HepG2 (cell line): Measurements from ENCODE around the gene LRRC74B. TPM values are rescaled to one million over a fixed set of nuclear protein-coding genes. Genes with fewer than 3 reads are reported as not detected.
A peak's percentile ranks its signal among the peaks of the same experiment; 100 is the strongest.

Source experiments
- ATAC-seq: fragments of 200-7000 bp; cut with Tn5 transposase; 3 replicates; pipeline ENCODE4 v1.9.1; 2020; ENCODE audit warnings: mild to moderate bottlenecking, moderate library complexity
- BruUV-seq: library from RNA; stranded (reverse); fragments of 400-500 nt; replicated peaks from 2 replicates; lab custom pipeline; 2021; lab: Mats Ljungman, UMichigan
- CTCF ChIA-PET: fragments of 300-600 bp; formaldehyde crosslinking; extraction: SDS; loops from one replicate; lab custom pipeline; 2021; ENCODE audit warnings: low total read pairs, inconsistent platforms, low intra/inter-chr PET ratio; lab: Yijun Ruan, JAX
- POLR2A ChIA-PET: fragments of 350-600 bp; sonication (Branson Sonifier 250); formaldehyde crosslinking; loops from one replicate; lab custom pipeline; 2020; ENCODE audit warnings: antibody characterized with exemption, inconsistent platforms; lab: Yijun Ruan, JAX
- DNase-seq: peaks from one replicate; pipeline ENCODE4 v3.0.0-alpha.2; 2015; ENCODE audit warnings: low spot score
- FAIRE-seq: peaks from 3 replicates; lab custom pipeline; 2011; peaks lifted over from hg19 to GRCh38; lab: Jason Lieb, UNC
- H2AFZ ChIP-seq: one replicate; pipeline ENCODE4 v1.6.1; 2011; ENCODE audit warnings: low read length, inconsistent platforms
- H3K27ac ChIP-seq: fragments of 300-600 bp; 3 replicates; pipeline ENCODE4 v1.8.0; 2011; ENCODE audit warnings: mixed run types, mild to moderate bottlenecking, mixed read lengths, low read length, inconsistent platforms; ENCODE audit not compliant: insufficient read depth; ENCODE audit errors: extremely low read length
- H3K27me3 ChIP-seq, 2 experiments: fragments of 200-600 bp in 1 of 2; 2 replicates in 1 of 2; 3 replicates in 1 of 2; pipeline versions ENCODE4 v1.6.0 to v1.8.0; 2011; ENCODE audit warnings: low read length in 2 of 2, mild to moderate bottlenecking in 2 of 2, moderate library complexity in 2 of 2, inconsistent platforms in 1 of 2; ENCODE audit not compliant: insufficient read depth in 2 of 2, control insufficient read depth in 1 of 2
- H3K36me3 ChIP-seq, 2 experiments: fragments of 200-600 bp in 1 of 2; replicated peaks in 1 of 2; 2 replicates in 1 of 2; 3 replicates in 1 of 2; pipeline versions ENCODE4 v1.5.1 to v1.8.0; 2011; ENCODE audit warnings: low read length in 2 of 2, inconsistent platforms in 1 of 2; ENCODE audit not compliant: insufficient read depth in 2 of 2, control insufficient read depth in 1 of 2
- H3K4me1 ChIP-seq: 2 replicates; pipeline ENCODE4 v1.5.1; 2012; ENCODE audit warnings: low read length, inconsistent platforms; ENCODE audit not compliant: insufficient read depth
- H3K4me2 ChIP-seq: 2 replicates; pipeline ENCODE4 v1.6.0; 2011; ENCODE audit warnings: low read depth, low read length, inconsistent platforms
- H3K4me3 ChIP-seq, 3 experiments: fragments of 200-600 bp in 1 of 3; sonication (generic), shearing (Covaris generic) in 1 of 3; replicated peaks in 1 of 3; 2 replicates each; pipeline ENCODE4 v1.5.1; 2011 to 2016; ENCODE audit warnings: low read length in 3 of 3, inconsistent platforms in 2 of 3, low read depth in 2 of 3, mild to moderate bottlenecking in 2 of 3, control low read depth in 1 of 3, mixed read lengths in 1 of 3; ENCODE audit not compliant: insufficient read depth in 1 of 3
- H3K79me2 ChIP-seq: one replicate; pipeline ENCODE4 v1.6.1; 2011; ENCODE audit warnings: low read length, inconsistent platforms; ENCODE audit not compliant: insufficient read depth
- H3K9ac ChIP-seq: 2 replicates; pipeline ENCODE4 v1.6.0; 2011; ENCODE audit warnings: mild to moderate bottlenecking, low read depth, low read length, inconsistent platforms; ENCODE audit not compliant: insufficient read depth
- H3K9me3 ChIP-seq: 2 replicates; pipeline ENCODE4 v1.5.1; 2012; ENCODE audit warnings: mild to moderate bottlenecking, low read length
- H4K20me1 ChIP-seq: 2 replicates; pipeline ENCODE4 v1.6.0; 2011; ENCODE audit warnings: inconsistent platforms, mild to moderate bottlenecking, low read length, moderate library complexity; ENCODE audit not compliant: insufficient read depth
- HMG20B ChIP-seq: conservative IDR thresholded peaks from 2 replicates; pipeline ENCODE4 v1.6.1; 2016; ENCODE audit warnings: missing genetic modification reagents, missing compliant biosample characterization
- NFIB ChIP-seq: sonication (generic); formaldehyde crosslinking; IDR thresholded peaks from 2 replicates; pipeline ENCODE4 v1.9.0; 2021; ENCODE audit warnings: missing genetic modification reagents, mild to moderate bottlenecking, borderline replicate concordance
- PITX1 ChIP-seq: sonication (generic); formaldehyde crosslinking; IDR thresholded peaks from 2 replicates; pipeline ENCODE4 v1.5.1; 2020; ENCODE audit warnings: mild to moderate bottlenecking, missing genetic modification reagents
- ZNF335 ChIP-seq: sonication (generic); formaldehyde crosslinking; IDR thresholded peaks from 2 replicates; pipeline ENCODE4 v1.4.0; 2020; ENCODE audit warnings: missing genetic modification reagents
- ZNF883 ChIP-seq: sonication (generic); formaldehyde crosslinking; IDR thresholded peaks from 2 replicates; pipeline ENCODE4 v1.5.1; 2020; ENCODE audit warnings: mild to moderate bottlenecking, missing genetic modification reagents; ENCODE audit errors: not compliant biosample characterization
- WGBS: methylation state at CpG from one replicate; pipeline ENCODE4 v1.1.6; 2017; ENCODE audit warnings: low lambda C conversion rate; 5-methylcytosine and 5-hydroxymethylcytosine counted together
- in situ Hi-C: cut with HindIII; loops from 2 replicates; pipeline ENCODE4 v1.10.0; 2017; ENCODE audit warnings: low pct_unique_long_range_greater_than_20kb; ENCODE audit not compliant: extremely low pct_ligation_motif_present
- intact Hi-C: fragments of 100-400 bp; cut with micrococcal nuclease; formaldehyde crosslinking; loops from one replicate; pipeline ENCODE4 v1.10.0; 2022; ENCODE audit not compliant: unreplicated experiment
- polyA plus RNA-seq, 8 experiments: library from polyadenylated mRNA; depleted of rRNA in 3 of 8; stranded (reverse) in 7 of 8; unstranded in 1 of 8; fragments of >200 nt; fragmentation: Illumina TruSeq in 4 of 8; extraction: Trizol in 4 of 8; gene quantifications; 2 replicates each; pipeline versions ENCODE4 v1.2.1 to v1.2.3, GENCODE V29; 2011 to 2016; ENCODE audit warnings: low read depth in 4 of 8, missing spikeins in 1 of 8, mixed read lengths in 1 of 8; ENCODE audit not compliant: insufficient read depth in 1 of 8
- total RNA-seq, 5 experiments: library from RNA; depleted of rRNA; stranded (reverse); fragments of >200 nt; fragmentation: Illumina TruSeq; extraction: Trizol; gene quantifications; 2 replicates each; pipeline ENCODE4 v1.2.3, GENCODE V29; 2016; ENCODE audit warnings: low read depth in 1 of 5
- TF ChIP-seq, protein P1 (sequence below): sonication (generic); formaldehyde crosslinking; IDR thresholded peaks from 2 replicates; pipeline ENCODE4 v1.4.0; 2020; ENCODE audit warnings: mild to moderate bottlenecking, missing genetic modification reagents, borderline replicate concordance
- TF ChIP-seq, protein P2 (sequence below): sonication (generic); formaldehyde crosslinking; IDR thresholded peaks from 2 replicates; pipeline ENCODE4 v1.8.0; 2022; ENCODE audit warnings: missing genetic modification reagents, mild to moderate bottlenecking, moderate library complexity, borderline replicate concordance
- TF ChIP-seq, protein P3 (sequence below): sonication (generic); formaldehyde crosslinking; IDR thresholded peaks from 2 replicates; pipeline ENCODE4 v1.9.0; 2021; ENCODE audit warnings: missing genetic modification reagents, borderline replicate concordance

The LRRC74B gene
- total and polyA plus RNA-seq, 2 of the 13 experiments (the other 11 are each of a cell fraction or from before 2014, with no cell fraction given), result not detected

DNA sequence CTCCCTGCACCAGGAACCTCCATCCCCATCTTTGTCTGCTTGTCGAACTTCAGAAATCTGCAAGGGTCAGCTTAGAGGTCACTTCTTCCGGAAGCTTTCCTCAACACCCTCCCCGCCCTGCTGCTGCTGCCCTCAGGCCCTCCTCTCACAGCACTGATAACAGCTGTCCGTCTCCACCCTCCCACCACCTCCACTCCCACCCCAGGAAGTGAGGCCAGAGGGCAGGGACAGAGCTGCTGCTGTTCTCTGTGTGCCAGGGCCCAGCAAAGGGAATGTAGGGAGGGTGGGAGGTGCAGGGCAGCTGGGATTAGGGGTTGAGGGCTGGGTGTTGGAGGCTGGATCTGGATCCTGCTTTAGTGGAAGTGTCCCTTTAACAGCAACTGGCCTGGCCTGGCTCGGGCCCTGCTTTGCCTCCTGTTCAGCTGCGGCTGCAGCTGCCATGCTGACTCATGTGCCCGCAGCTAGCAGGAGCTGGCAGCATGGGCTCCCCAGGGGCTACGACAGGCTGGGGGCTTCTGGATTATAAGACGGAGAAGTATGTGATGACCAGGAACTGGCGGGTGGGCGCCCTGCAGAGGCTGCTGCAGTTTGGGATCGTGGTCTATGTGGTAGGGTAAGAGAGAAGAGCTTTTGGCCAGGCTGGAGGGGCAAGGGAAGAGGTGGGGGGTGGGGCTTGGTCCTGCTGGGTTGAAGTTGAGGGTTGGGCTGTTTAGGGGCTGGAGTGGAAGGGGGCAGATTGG is 30.9 kb upstream of the LRRC74B start, which contains the start of gene P2RX6:
P2RX6 (plus strand) TSS at position 440 of the 740 bp plus-strand sequence; CDS start at position 450, 10 bp downstream.
- DNase-seq, result peak; percentile 78
- POLR2A ChIA-PET, result interaction anchor here (1.1 to 3.4 kb wide), 6 partner anchors 12 to 64 kb away, joined by 3 to 31 read pairs (median 5); partner anchors contain the start of genes LZTR1 and THAP7
- WGBS, result 15% methylated on average over 10 of the region's 12 CpGs
- Histone ChIP-seq H3K4me2 (peak within 1 kb of the TSS; percentile 85), H3K79me2 (no peaks in the 10 kb centered on the region), H3K27me3 (peaks cover 0 to 9% of the 10 kb centered on the region in 2 experiments; a peak in 1 of 5 replicates), H3K9ac (peak within 1 kb of the TSS; percentile 56), H2AFZ (no peak within 1 kb of the TSS), H3K4me3 (peak within 1 kb of the TSS; percentile 40 to 67 (median 45); a peak in 5 of 6 replicates), H3K36me3 (no peaks in the 10 kb centered on the region), H3K4me1 (peaks cover 51% of the 10 kb centered on the region), H3K9me3 (no peaks in the 10 kb centered on the region), H3K27ac (no peak within 1 kb of the TSS), H4K20me1 (no peaks in the 10 kb centered on the region)
- intact Hi-C loops (no loop called here), in situ Hi-C loops (no loop called here)
- BruUV-seq, result no TSS peak
- CTCF ChIA-PET, result no interaction called here
- FAIRE-seq, result peak; percentile 90
- ATAC-seq, result peak; percentile 91
- no peak for TF ChIP-seq HMG20B
- TF ChIP-seq NFIB, result no peak
- TF ChIP-seq, protein P1, sequence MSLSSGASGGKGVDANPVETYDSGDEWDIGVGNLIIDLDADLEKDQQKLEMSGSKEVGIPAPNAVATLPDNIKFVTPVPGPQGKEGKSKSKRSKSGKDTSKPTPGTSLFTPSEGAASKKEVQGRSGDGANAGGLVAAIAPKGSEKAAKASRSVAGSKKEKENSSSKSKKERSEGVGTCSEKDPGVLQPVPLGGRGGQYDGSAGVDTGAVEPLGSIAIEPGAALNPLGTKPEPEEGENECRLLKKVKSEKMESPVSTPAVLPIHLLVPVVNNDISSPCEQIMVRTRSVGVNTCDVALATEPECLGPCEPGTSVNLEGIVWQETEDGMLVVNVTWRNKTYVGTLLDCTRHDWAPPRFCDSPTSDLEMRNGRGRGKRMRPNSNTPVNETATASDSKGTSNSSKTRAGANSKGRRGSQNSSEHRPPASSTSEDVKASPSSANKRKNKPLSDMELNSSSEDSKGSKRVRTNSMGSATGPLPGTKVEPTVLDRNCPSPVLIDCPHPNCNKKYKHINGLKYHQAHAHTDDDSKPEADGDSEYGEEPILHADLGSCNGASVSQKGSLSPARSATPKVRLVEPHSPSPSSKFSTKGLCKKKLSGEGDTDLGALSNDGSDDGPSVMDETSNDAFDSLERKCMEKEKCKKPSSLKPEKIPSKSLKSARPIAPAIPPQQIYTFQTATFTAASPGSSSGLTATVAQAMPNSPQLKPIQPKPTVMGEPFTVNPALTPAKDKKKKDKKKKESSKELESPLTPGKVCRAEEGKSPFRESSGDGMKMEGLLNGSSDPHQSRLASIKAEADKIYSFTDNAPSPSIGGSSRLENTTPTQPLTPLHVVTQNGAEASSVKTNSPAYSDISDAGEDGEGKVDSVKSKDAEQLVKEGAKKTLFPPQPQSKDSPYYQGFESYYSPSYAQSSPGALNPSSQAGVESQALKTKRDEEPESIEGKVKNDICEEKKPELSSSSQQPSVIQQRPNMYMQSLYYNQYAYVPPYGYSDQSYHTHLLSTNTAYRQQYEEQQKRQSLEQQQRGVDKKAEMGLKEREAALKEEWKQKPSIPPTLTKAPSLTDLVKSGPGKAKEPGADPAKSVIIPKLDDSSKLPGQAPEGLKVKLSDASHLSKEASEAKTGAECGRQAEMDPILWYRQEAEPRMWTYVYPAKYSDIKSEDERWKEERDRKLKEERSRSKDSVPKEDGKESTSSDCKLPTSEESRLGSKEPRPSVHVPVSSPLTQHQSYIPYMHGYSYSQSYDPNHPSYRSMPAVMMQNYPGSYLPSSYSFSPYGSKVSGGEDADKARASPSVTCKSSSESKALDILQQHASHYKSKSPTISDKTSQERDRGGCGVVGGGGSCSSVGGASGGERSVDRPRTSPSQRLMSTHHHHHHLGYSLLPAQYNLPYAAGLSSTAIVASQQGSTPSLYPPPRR, result peak; percentile 24; the same call in 1 of the 2 replicates
- TF ChIP-seq ZNF883 (CRISPR knock-in tag), result no peak
- TF ChIP-seq PITX1 (CRISPR knock-in tag), result 0 out of 2 replicates have a peak, but pooled peaks have one; percentile 18
- TF ChIP-seq, protein P2, sequence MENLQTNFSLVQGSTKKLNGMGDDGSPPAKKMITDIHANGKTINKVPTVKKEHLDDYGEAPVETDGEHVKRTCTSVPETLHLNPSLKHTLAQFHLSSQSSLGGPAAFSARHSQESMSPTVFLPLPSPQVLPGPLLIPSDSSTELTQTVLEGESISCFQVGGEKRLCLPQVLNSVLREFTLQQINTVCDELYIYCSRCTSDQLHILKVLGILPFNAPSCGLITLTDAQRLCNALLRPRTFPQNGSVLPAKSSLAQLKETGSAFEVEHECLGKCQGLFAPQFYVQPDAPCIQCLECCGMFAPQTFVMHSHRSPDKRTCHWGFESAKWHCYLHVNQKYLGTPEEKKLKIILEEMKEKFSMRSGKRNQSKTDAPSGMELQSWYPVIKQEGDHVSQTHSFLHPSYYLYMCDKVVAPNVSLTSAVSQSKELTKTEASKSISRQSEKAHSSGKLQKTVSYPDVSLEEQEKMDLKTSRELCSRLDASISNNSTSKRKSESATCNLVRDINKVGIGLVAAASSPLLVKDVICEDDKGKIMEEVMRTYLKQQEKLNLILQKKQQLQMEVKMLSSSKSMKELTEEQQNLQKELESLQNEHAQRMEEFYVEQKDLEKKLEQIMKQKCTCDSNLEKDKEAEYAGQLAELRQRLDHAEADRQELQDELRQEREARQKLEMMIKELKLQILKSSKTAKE (CRISPR knock-in tag), result peak; percentile 46; the same call in 1 of the 2 replicates
- TF ChIP-seq, protein P3, sequence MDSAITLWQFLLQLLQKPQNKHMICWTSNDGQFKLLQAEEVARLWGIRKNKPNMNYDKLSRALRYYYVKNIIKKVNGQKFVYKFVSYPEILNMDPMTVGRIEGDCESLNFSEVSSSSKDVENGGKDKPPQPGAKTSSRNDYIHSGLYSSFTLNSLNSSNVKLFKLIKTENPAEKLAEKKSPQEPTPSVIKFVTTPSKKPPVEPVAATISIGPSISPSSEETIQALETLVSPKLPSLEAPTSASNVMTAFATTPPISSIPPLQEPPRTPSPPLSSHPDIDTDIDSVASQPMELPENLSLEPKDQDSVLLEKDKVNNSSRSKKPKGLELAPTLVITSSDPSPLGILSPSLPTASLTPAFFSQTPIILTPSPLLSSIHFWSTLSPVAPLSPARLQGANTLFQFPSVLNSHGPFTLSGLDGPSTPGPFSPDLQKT (CRISPR knock-in tag), result no peak
- TF ChIP-seq ZNF335 (CRISPR knock-in tag), result no peak
